K562 (cell line): ENCODE results near the gene FAM136A. TPM values are rescaled to one million over a fixed set of nuclear protein-coding genes. Genes with fewer than 3 reads are reported as not detected.

ENCODE experiments used
- ATAC-seq: fragments of 200-7000 bp; cut with Tn5 transposase; 3 replicates; pipeline ENCODE4 v1.9.1; 2020; ENCODE audit warnings: moderate library complexity
- BruUV-seq: library from RNA; stranded (reverse); fragments of 400-500 nt; replicated peaks from 2 replicates; lab custom pipeline; 2021; lab: Mats Ljungman, UMichigan
- CTCF ChIA-PET: fragments of 300-600 bp; formaldehyde crosslinking; extraction: SDS; loops from one replicate; lab custom pipeline; 2021; ENCODE audit warnings: low intra/inter-chr PET ratio; lab: Yijun Ruan, JAX
- POLR2A ChIA-PET: fragments of 300-600, 350-650 bp; sonication (Branson Sonifier 250); formaldehyde crosslinking; extraction: SDS; loops from one replicate; lab custom pipeline; 2021; ENCODE audit warnings: antibody characterized with exemption, inconsistent platforms; lab: Yijun Ruan, JAX
- DNase-seq, 4 experiments: peaks; one replicate each; pipeline versions ENCODE4 v3.0.0 to v3.0.0-alpha.2; 2011 to 2018; ENCODE audit warnings: low spot score in 3 of 4, mixed read lengths in 3 of 4; ENCODE audit errors: extremely low read depth in 1 of 4
- FAIRE-seq: peaks from 2 replicates; lab custom pipeline; 2011; peaks lifted over from hg19 to GRCh38; lab: Jason Lieb, UNC
- H2AFZ ChIP-seq: 2 replicates; pipeline ENCODE4 v1.6.0; 2011; ENCODE audit warnings: low read depth, low read length, control low read depth, inconsistent platforms
- H3K27ac ChIP-seq: fragments of 200-600 bp; 3 replicates; pipeline ENCODE4 v1.8.0; 2011; ENCODE audit warnings: low read depth, mild to moderate bottlenecking, control low read depth, inconsistent platforms, low read length, moderate library complexity, mixed read lengths; ENCODE audit errors: extremely low read depth
- H3K27me3 ChIP-seq, 2 experiments: fragments of 300-600 bp in 1 of 2; 2 replicates in 1 of 2; 3 replicates in 1 of 2; pipeline versions ENCODE4 v1.6.0 to v1.8.0; 2011; ENCODE audit warnings: inconsistent platforms in 2 of 2, low read length in 2 of 2, mild to moderate bottlenecking in 1 of 2, mixed read lengths in 1 of 2, moderate library complexity in 1 of 2; ENCODE audit not compliant: control insufficient read depth in 2 of 2, insufficient read depth in 2 of 2
- H3K36me3 ChIP-seq: fragments of 300-600 bp; 3 replicates; pipeline ENCODE4 v1.8.0; 2011; ENCODE audit warnings: mild to moderate bottlenecking, low read length, inconsistent platforms; ENCODE audit not compliant: control insufficient read depth, insufficient read depth
- H3K4me1 ChIP-seq, 2 experiments: fragments of 200-600 bp in 1 of 2; replicated peaks in 1 of 2; 2 replicates in 1 of 2; 3 replicates in 1 of 2; pipeline versions ENCODE4 v1.5.1 to v1.8.0; 2011; ENCODE audit warnings: inconsistent platforms in 2 of 2, low read length in 2 of 2, mild to moderate bottlenecking in 1 of 2, mixed read lengths in 1 of 2, moderate library complexity in 1 of 2; ENCODE audit not compliant: control insufficient read depth in 2 of 2, insufficient read depth in 2 of 2
- H3K4me2 ChIP-seq: 2 replicates; pipeline ENCODE4 v1.6.1; 2011; ENCODE audit warnings: low read length, control low read depth, inconsistent platforms, mixed read lengths; ENCODE audit not compliant: insufficient read depth
- H3K4me3 ChIP-seq: fragments of 200-600 bp; sonication (generic), shearing (Covaris generic); 2 replicates; pipeline ENCODE4 v1.5.1; 2016; ENCODE audit warnings: control low read depth, inconsistent platforms
- H3K79me2 ChIP-seq: fragments of 200-600 bp; 3 replicates; pipeline ENCODE4 v1.8.0; 2011; ENCODE audit warnings: low read length, inconsistent platforms; ENCODE audit not compliant: control insufficient read depth, insufficient read depth
- H3K9ac ChIP-seq, 2 experiments: 2 replicates each; pipeline versions ENCODE4 v1.6.0 to v1.6.1; 2011; ENCODE audit warnings: low read depth in 2 of 2, low read length in 2 of 2, control low read depth in 1 of 2, inconsistent platforms in 1 of 2, mild to moderate bottlenecking in 1 of 2, mixed read lengths in 1 of 2; ENCODE audit not compliant: insufficient read depth in 1 of 2
- H3K9me1 ChIP-seq: one replicate; pipeline ENCODE4 v1.6.0; 2011; ENCODE audit warnings: inconsistent platforms, mild to moderate bottlenecking, low read length, moderate library complexity; ENCODE audit not compliant: control insufficient read depth, insufficient read depth
- H3K9me3 ChIP-seq: replicated peaks from 2 replicates; pipeline ENCODE4 v1.5.1; 2011; ENCODE audit warnings: low read depth, low read length, inconsistent platforms; ENCODE audit not compliant: control insufficient read depth, insufficient read depth
- H4K20me1 ChIP-seq: replicated peaks from 2 replicates; pipeline ENCODE4 v1.6.1; 2011; ENCODE audit warnings: low read length, inconsistent platforms, mixed read lengths; ENCODE audit not compliant: control insufficient read depth, insufficient read depth
- CBFA2T2 ChIP-seq: fragments of 450-650 bp; conservative IDR thresholded peaks from 2 replicates; pipeline ENCODE4 v1.6.1; 2017; ENCODE audit warnings: mild to moderate bottlenecking
- CBFA2T3 ChIP-seq: fragments of 450-650 bp; IDR thresholded peaks from 2 replicates; pipeline ENCODE4 v1.6.1; 2017
- CEBPG ChIP-seq, 3 experiments: fragments of 200-800 bp in 1 of 3; sonication (Bioruptor generic) in 1 of 3; sonication (generic) in 1 of 3; formaldehyde crosslinking in 1 of 3; IDR thresholded peaks in 2 of 3; conservative IDR thresholded peaks in 1 of 3; 2 replicates each; pipeline versions ENCODE4 v1.6.1 to v1.8.0; 2016 to 2022; ENCODE audit warnings: missing compliant biosample characterization in 2 of 3, missing genetic modification characterization in 2 of 3, mild to moderate bottlenecking in 1 of 3, missing genetic modification reagents in 1 of 3
- MAFF ChIP-seq: IDR thresholded peaks from 2 replicates; pipeline ENCODE4 v1.6.1; 2012; ENCODE audit warnings: low read length, improper control_type of control experiment
- NCOA2 ChIP-seq, 2 experiments: fragments of 450-650 bp; IDR thresholded peaks; 2 replicates each; pipeline ENCODE4 v1.6.1; 2018; ENCODE audit warnings: mild to moderate bottlenecking in 2 of 2, moderate library complexity in 1 of 2; ENCODE audit not compliant: partially characterized antibody in 2 of 2
- PTTG1 ChIP-seq: fragments of 450-650 bp; IDR thresholded peaks from 2 replicates; pipeline ENCODE4 v1.6.1; 2016; ENCODE audit warnings: low read depth, mild to moderate bottlenecking, missing genetic modification characterization, missing compliant biosample characterization
- RB1 ChIP-seq: fragments of 450-650 bp; IDR thresholded peaks from 2 replicates; pipeline ENCODE4 v1.6.1; 2017; ENCODE audit warnings: low read depth, mild to moderate bottlenecking
- RNF219 ChIP-seq: fragments of 250-450 bp; sonication (Bioruptor Pico); IDR thresholded peaks from 2 replicates; pipeline ENCODE4 v1.5.0; 2022; ENCODE audit warnings: mild to moderate bottlenecking
- SRSF3 ChIP-seq: fragments of 200-400 bp; formaldehyde crosslinking; IDR thresholded peaks from 2 replicates; pipeline ENCODE4 v1.6.1; 2016; ENCODE audit warnings: mild to moderate bottlenecking, low read length, moderate library complexity; ENCODE audit not compliant: insufficient read depth
- TAF9B ChIP-seq: fragments of 450-650 bp; IDR thresholded peaks from 2 replicates; pipeline ENCODE4 v1.6.1; 2018; ENCODE audit warnings: mild to moderate bottlenecking; ENCODE audit not compliant: partially characterized antibody
- TAL1 ChIP-seq: fragments of 450-650 bp; IDR thresholded peaks from 2 replicates; pipeline ENCODE4 v1.6.1; 2016; ENCODE audit warnings: mild to moderate bottlenecking
- TEAD4 ChIP-seq, 2 experiments: sonication (generic) in 1 of 2; formaldehyde crosslinking in 1 of 2; IDR thresholded peaks; 2 replicates each; pipeline versions ENCODE4 v1.6.1 to v1.8.0; 2012 to 2022; ENCODE audit warnings: borderline replicate concordance in 1 of 2, inconsistent platforms in 1 of 2, low read length in 1 of 2, mild to moderate bottlenecking in 1 of 2, missing genetic modification reagents in 1 of 2
- WHSC1 ChIP-seq: IDR thresholded peaks from one replicate; pipeline ENCODE4 v1.6.1; 2012; ENCODE audit warnings: low read length, control low read depth, inconsistent platforms
- ZNF583 ChIP-seq: fragments of 250-450 bp; sonication (Bioruptor Pico); IDR thresholded peaks from 2 replicates; pipeline ENCODE4 v1.4.0; 2020
- WGBS: fragments of 100-300 bp; shearing (Covaris generic); methylation state at CpG from one replicate; pipeline ENCODE4 v1.1.6; 2016; ENCODE audit warnings: low coverage, mixed read lengths; ENCODE audit not compliant: insufficient coverage; ENCODE audit errors: missing lambda C conversion rate; 5-methylcytosine and 5-hydroxymethylcytosine counted together
- in situ Hi-C: fragments of 300-500 bp; cut with MboI; formaldehyde crosslinking; loops from 4 replicates; pipeline ENCODE4 v1.15.0; 2018; ENCODE audit warnings: inconsistent platforms, mixed read lengths
- intact Hi-C: fragments of 100-400 bp; cut with micrococcal nuclease; formaldehyde crosslinking; loops from 2 replicates; pipeline ENCODE4 v1.14.2; 2022
- polyA plus RNA-seq, 8 experiments: library from polyadenylated mRNA; depleted of rRNA in 4 of 8; stranded (reverse) in 5 of 8; unstranded in 3 of 8; fragments of >200 nt; fragmentation: Nextera tagmentation in 2 of 8; fragmentation: Illumina TruSeq in 1 of 8; extraction: Ambion mirVana in 2 of 8; extraction: Trizol in 1 of 8; gene quantifications; 2 replicates each; pipeline versions ENCODE4 v1.2.1 to v1.2.3, GENCODE V29; 2011 to 2014; ENCODE audit warnings: inconsistent platforms in 1 of 8, missing spikeins in 1 of 8
- total RNA-seq, 7 experiments: library from RNA; depleted of rRNA in 6 of 7; stranded (reverse); fragments of >200 nt in 6 of 7; fragmentation: Illumina TruSeq in 2 of 7; extraction: Trizol in 2 of 7; gene quantifications; 2 replicates each; pipeline versions ENCODE4 v1.2.1 to v1.2.3, GENCODE V29; 2011 to 2021; ENCODE audit warnings: low replicate concordance in 1 of 7

The FAM136A gene
- total and polyA plus RNA-seq, 9 of the 15 experiments (the other 6 are each of a cell fraction or from before 2014, with no cell fraction given) = 89.0 to 151 (median 104) TPM

- Histone ChIP-seq H3K9me3 (no peaks in the 10 kb centered on the region), H3K36me3 (no peaks in the 10 kb centered on the region), H3K4me3 (no peak overlapping the region), H4K20me1 (no peaks in the 10 kb centered on the region), H3K9ac (no peak overlapping the region), H3K9me1 (no peaks in the 10 kb centered on the region), H3K79me2 (no peaks in the 10 kb centered on the region), H3K4me2 (no peak overlapping the region), H3K4me1 (peaks cover 0 to 3% of the 10 kb centered on the region in 2 experiments; a peak in 1 of 5 replicates), H3K27me3 (peaks cover 13 to 24% of the 10 kb centered on the region in 2 experiments), H2AFZ (no peak overlapping the region), H3K27ac (no peak overlapping the region)
- ATAC-seq = no peak
- no peak for TF ChIP-seq SRSF3
- no peak for TF ChIP-seq ZNF583 (CRISPR knock-in tag)
- TF ChIP-seq TAF9B = no peak
- TF ChIP-seq MAFF = no peak
- 0 out of 2 replicates have a peak, but pooled peaks have one; percentile 37 for TF ChIP-seq TEAD4 (IDR thresholded peaks at IDR 0.05; ENCODE audit: low read length)
- no peak for TF ChIP-seq TEAD4 (CRISPR knock-in tag; IDR thresholded peaks at IDR 0.05; ENCODE audit: borderline replicate concordance)
- TF ChIP-seq CEBPG (CRISPR knock-in tag; IDR thresholded peaks at IDR 0.05) = no peak
- TF ChIP-seq CEBPG (tag; conservative IDR thresholded peaks at IDR 0.05 in 1 of 2, IDR thresholded peaks at IDR 0.05 in 1 of 2) = no peak
- TF ChIP-seq TAL1 = peak; percentile 38; the same call in 1 of the 2 replicates
- TF ChIP-seq RB1 = no peak
- peak; percentile 36; the same call in 1 of the 2 replicates for TF ChIP-seq CBFA2T2
- TF ChIP-seq RNF219 (CRISPR knock-in tag) = no peak
- TF ChIP-seq CBFA2T3 = peak; percentile 71
- no peak for TF ChIP-seq NCOA2 (IDR thresholded peaks at IDR 0.05; ENCODE audit: partially characterized antibody in 2 of 2)
- TF ChIP-seq PTTG1 (tag) = no peak
- no peak for TF ChIP-seq WHSC1
- ChIA-PET CTCF (no interaction called here), POLR2A (no interaction called here)
- intact Hi-C loops = no loop called here
- no peak for DNase-seq
- 0% methylated on average over 1 of the region's 1 CpG for WGBS
- in situ Hi-C loops = loop anchor here (10.0 to 25.0 kb wide), 3 partner anchors 330 to 630 kb away; partner anchors contain the start of gene FIGLA
- no peak for FAIRE-seq
- no TSS peak for BruUV-seq
These were observed 12.8 kb upstream of the FAM136A start for GRCh38 chr2:70314640-70315039.
